Measurements from ENCODE around the gene TACC2. TPM values are rescaled to one million over a fixed set of nuclear protein-coding genes. Genes with fewer than 3 reads are reported as not detected.
A peak's percentile ranks its signal among the peaks of the same experiment; 100 is the strongest.

The TACC2 gene
- total RNA-seq, 4 donors from 2014 or later, result 63.1 to 102 (median 74.9) TPM

DNA sequence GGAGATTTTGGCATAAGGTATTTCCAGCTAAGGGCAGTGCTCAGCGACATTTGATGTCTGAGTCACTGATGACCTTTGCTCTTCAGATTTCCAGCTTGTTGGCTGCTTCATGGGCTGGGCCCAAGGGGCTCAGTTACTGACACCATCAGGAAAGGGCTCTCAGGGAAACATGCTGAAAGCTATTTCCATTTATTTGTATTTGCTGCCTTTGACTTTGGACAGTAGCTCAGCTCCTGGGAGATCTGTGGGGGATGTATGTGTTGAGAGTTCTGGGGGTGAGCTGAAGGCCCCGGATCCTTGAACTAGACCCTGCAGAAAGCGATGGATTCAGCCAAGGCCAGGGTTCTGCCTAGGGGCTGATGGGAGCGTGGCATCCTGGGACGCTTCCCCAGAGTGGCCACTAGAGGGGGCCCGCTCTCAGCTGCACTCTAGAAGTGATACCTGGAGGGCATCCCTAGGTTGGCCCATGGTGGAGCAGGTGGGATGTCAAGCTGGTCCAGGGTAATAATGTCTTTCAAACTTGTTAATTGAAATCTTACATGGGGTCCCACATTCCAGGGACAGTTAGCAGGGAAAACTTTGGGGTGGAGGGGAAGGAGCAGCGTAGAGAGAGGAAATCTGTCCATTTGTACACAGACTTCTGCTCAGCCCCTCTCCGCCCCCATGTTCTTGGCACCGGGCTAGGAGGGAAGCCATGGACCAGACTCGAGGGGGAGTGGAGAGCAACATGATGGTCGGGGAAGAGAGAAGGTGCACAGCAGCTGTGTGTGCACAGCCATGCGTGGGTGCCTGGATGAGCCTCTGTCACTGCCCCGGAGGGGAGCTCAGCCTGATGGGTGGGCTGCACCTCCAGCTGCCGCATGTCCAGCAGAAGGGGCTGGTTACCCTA lies 279.1 kb downstream of the TACC2 start:
- H3K36me3 ChIP-seq, result peaks cover 0 to 58% of the 10 kb centered on the region in 2 donors
- H3K27ac ChIP-seq, result no peak overlapping the region

GRCh38 chr10:122269059-122269687 lies 280.2 kb downstream of the TACC2 start:
- Histone ChIP-seq H3K4me3 (no peak overlapping the region), H3K9me3 (no peaks in the 10 kb centered on the region), H3K36me3 (peaks cover 0 to 63% of the 10 kb centered on the region in 2 donors), H3K4me1 (peaks cover 0 to 2% (median 0%) of the 10 kb centered on the region in 3 donors), H3K27ac (no peak overlapping the region), H3K27me3 (no peaks in the 10 kb centered on the region)
- whole genome bisulfite sequencing, 2 donors (ENCODE audit: low coverage in 1 of 2), result 79 to 94% methylated on average over 5 to 7 of the region's 10 CpGs
- ATAC-seq, result no peak
- TF ChIP-seq POLR2A (IDR thresholded peaks at IDR 0.05), result no peak
- TF ChIP-seq POLR2AphosphoS5 (IDR thresholded peaks at IDR 0.05), result no peak
- no peak for TF ChIP-seq CTCF (IDR thresholded peaks at IDR 0.05)
- no peak for TF ChIP-seq EP300 (IDR thresholded peaks at IDR 0.05)

More for the DNA sequence above, 279.1 kb downstream of the TACC2 start:
- no peak overlapping the region for H3K4me3 ChIP-seq
- H3K4me1 ChIP-seq, result peaks cover 0 to 2% (median 0%) of the 10 kb centered on the region in 3 donors
- H3K27me3 ChIP-seq, result no peaks in the 10 kb centered on the region
- WGBS, 2 donors (ENCODE audit: low coverage in 1 of 2), result 17 to 100% methylated on average over 1 to 4 of the region's 14 CpGs
- TF ChIP-seq CTCF (IDR thresholded peaks at IDR 0.05) (peak; percentile 68 to 95 (median 80)), EP300 (IDR thresholded peaks at IDR 0.05) (no peak), POLR2A (IDR thresholded peaks at IDR 0.05) (no peak)
- peak; percentile 73 for ATAC-seq
- peaks cover 0 to under 1% (median 0%) of the 10 kb centered on the region in 3 donors for H3K9me3 ChIP-seq

- Histone ChIP-seq H3K4me3 (no peak within 1 kb of the TSS), H3K36me3 (peaks cover 0 to 52% of the 10 kb centered on the region in 2 donors), H3K27me3 (no peaks in the 10 kb centered on the region), H3K4me1 (no peaks in the 10 kb centered on the region), H3K27ac (no peak within 1 kb of the TSS), H3K9me3 (no peaks in the 10 kb centered on the region)
- TF ChIP-seq POLR2A (IDR thresholded peaks at IDR 0.05), result no peak
- TF ChIP-seq POLR2AphosphoS5 (IDR thresholded peaks at IDR 0.05), result no peak
- TF ChIP-seq CTCF (IDR thresholded peaks at IDR 0.05), result no peak
- no peak for TF ChIP-seq EP300 (IDR thresholded peaks at IDR 0.05)
- ATAC-seq, result no peak
- WGBS, 2 donors (ENCODE audit: low coverage in 1 of 2), result no CpG with 5 or more reads among the region's 5 CpGs
Measured at GRCh38 chr10:122271076-122271475, 282.1 kb downstream of the TACC2 start, which contains the start of gene BTBD16. BTBD16 (plus strand) TSS chr10:122271296; CDS start chr10:122275082, 3,786 bp downstream.

DNA sequence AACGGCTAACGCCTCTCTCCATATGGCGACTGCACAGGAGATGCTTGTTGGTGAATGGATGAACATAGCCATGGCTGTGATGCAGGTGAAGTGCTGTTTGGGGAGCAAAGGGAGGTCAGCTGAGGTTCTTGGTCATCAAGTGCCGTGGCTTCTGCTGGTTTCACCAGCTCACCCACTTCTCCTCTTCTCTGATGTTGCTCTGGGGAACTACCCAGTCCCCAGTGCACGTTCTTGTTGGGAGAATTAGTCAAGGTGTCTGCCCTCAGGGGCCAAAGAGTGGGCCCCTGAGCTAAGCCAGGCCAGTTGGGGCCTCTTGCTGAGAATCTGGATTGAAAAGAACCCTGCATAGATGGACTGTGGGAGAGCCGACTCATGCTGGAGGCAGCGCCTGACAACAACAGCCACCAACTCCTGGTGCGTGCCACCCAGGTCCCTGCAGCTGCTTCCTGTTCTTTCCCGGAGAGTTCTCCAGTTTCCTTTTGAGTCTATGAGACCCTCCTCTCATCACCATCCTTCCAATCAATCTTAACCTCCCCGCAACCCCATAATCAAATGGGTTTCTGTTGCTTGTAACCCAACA lies 285.1 kb downstream of the TACC2 start:
- Histone ChIP-seq H3K9me3 (no peaks in the 10 kb centered on the region), H3K4me1 (no peaks in the 10 kb centered on the region), H3K27me3 (no peaks in the 10 kb centered on the region), H3K4me3 (no peak overlapping the region), H3K36me3 (peaks cover 0 to 38% of the 10 kb centered on the region in 2 donors), H3K27ac (no peak overlapping the region)
- no peak for ATAC-seq
- 94 to 95% methylated on average over 3 to 7 of the region's 10 CpGs for WGBS, 2 donors (ENCODE audit: low coverage in 1 of 2)
- TF ChIP-seq POLR2A (IDR thresholded peaks at IDR 0.05), result no peak
- TF ChIP-seq CTCF (IDR thresholded peaks at IDR 0.05), result no peak
- no peak for TF ChIP-seq POLR2AphosphoS5 (IDR thresholded peaks at IDR 0.05)
- TF ChIP-seq EP300 (IDR thresholded peaks at IDR 0.05), result no peak

Data from gastroesophageal sphincter (tissue), 4 donors.